ENCODE results near the gene IFNA14.
"Not testable (repeated sequence)": the region's sequence is repeated elsewhere in the genome, so short reads cannot be mapped to it uniquely, and the experiment has no call there.

Gene IFNA14

DNA sequence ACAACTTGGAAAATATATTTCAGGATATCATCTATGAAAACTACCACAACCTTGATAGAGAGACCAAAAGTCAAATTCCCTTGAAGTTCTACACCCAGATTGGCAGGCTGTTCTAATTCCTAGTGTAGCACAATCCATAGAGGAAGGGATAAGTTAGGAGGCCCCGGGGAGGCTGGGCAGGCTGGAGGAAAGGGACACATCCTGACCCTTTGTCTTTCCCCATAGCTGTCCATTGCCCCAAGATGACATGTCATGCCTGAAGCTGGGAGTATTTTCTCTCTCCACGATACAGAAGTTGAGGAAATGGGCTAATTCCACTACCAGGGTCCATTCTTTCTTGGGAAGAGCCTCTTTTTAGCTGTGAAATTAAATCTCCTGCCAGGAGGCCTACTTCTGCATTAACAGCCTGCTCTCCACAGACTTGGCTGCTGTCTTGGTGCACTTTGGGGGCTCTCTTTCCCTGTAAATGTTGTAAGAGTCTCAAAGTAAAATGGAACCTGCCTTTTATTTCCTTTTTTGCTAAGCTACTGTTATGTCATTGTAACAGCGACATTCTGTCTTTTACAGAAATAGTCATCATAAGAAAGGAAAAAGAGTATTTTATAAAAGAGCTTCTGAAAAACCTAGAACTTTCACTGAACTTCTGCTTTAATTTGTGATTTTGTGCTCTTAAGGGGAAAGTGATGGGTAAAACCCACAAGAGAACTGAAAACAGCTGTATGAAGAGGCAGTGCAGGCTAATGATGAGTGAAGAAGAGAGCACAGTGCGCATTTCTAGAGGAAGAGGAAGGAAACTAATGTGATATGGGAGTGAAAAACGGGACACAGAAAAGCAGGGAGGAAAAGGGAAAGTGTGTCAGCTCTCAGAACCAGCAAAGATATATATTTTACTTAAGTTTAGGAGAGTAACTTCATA, 26.1 kb downstream of the IFNA14 start:
- TF ChIP-seq, protein P1, sequence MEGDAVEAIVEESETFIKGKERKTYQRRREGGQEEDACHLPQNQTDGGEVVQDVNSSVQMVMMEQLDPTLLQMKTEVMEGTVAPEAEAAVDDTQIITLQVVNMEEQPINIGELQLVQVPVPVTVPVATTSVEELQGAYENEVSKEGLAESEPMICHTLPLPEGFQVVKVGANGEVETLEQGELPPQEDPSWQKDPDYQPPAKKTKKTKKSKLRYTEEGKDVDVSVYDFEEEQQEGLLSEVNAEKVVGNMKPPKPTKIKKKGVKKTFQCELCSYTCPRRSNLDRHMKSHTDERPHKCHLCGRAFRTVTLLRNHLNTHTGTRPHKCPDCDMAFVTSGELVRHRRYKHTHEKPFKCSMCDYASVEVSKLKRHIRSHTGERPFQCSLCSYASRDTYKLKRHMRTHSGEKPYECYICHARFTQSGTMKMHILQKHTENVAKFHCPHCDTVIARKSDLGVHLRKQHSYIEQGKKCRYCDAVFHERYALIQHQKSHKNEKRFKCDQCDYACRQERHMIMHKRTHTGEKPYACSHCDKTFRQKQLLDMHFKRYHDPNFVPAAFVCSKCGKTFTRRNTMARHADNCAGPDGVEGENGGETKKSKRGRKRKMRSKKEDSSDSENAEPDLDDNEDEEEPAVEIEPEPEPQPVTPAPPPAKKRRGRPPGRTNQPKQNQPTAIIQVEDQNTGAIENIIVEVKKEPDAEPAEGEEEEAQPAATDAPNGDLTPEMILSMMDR (IDR thresholded peaks at IDR 0.05; ENCODE audit: borderline replicate concordance, insufficient read depth, low read depth, low read length), result peak; percentile 45
- H3K4me3 ChIP-seq (ENCODE audit: low read depth, low read length), result not testable (repeated sequence)

GRCh38 chr9:21212160-21212559, 27.6 kb downstream of the IFNA14 start:
- H3K4me3 ChIP-seq (ENCODE audit: low read depth, low read length), result not testable (repeated sequence)

DNA sequence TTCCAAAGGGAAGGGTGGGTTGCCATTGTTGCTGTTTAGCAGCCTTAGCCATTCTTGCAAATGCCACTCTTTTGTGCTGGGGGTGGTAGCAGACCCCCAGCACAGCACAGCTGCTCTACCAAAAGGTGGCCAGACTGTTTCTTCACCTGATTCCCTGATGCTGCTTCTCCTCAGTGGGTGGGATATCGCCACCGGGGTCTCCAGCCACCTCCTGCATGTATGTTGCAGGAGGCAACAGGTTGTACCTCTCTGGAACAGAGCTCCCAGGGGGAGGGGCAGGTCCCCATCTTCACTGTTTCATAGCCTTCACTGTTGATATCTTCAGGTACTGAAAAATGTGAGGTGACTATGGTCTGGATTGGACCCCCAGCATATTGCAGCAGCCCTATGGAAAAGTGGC, 29.0 kb downstream of the IFNA14 start:
- H3K4me3 ChIP-seq (ENCODE audit: low read depth, low read length), result not testable (repeated sequence)

- TF ChIP-seq, protein P1 (IDR thresholded peaks at IDR 0.05; ENCODE audit: borderline replicate concordance, insufficient read depth, low read depth, low read length), result no peak
- H3K4me3 ChIP-seq (ENCODE audit: low read depth, low read length), result no peak overlapping the region
Measured at GRCh38 chr9:21210311-21210710, 29.5 kb downstream of the IFNA14 start.

DNA sequence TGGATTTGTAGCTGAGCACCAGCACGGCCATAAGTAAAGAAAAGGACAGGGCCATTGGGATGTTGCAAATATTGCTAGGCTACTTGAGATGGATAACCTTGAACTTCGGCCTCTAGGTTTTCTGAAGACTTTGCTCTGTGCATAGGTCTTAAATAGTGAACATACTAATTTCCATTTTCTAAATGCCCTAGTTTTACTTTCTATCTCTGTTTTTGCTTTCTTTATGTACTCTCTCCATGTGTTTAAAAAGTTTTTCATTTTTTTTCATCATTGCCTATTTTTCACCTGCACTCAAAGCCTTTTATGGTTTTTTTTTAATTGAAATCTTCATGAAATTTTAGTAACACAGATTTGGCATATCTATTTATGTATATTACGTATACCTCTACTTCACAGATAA, 32.8 kb downstream of the IFNA14 start, which contains the start of gene IFNA10:
IFNA10 (minus strand) TSS at position 101 of the 400 bp plus-strand sequence; CDS start at position 55, 46 bp downstream.
- not testable (repeated sequence) for H3K4me3 ChIP-seq (ENCODE audit: low read depth, low read length)

DNA sequence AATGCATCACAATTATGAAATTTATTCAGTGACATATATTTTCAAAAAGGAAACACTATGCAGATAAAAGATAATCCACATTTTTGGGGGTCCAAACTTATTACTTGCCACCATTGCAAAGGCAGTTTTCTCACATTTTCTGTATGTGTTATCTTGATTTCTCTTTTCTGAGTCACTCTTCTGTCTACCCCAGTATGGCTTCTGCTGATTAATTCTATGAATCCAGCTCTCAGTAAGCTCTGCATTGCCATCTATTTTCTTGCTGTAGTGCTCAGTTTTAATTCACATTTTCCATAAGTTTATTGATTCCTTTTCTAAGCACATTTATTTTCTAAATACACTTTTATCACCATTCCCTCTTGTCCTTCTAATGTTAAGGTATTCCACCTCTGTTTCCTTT, 34.6 kb downstream of the IFNA14 start:
- TF ChIP-seq, protein P1 (IDR thresholded peaks at IDR 0.05; ENCODE audit: borderline replicate concordance, insufficient read depth, low read depth, low read length), result no peak
- H3K4me3 ChIP-seq (ENCODE audit: low read depth, low read length), result no peak overlapping the region

DNA sequence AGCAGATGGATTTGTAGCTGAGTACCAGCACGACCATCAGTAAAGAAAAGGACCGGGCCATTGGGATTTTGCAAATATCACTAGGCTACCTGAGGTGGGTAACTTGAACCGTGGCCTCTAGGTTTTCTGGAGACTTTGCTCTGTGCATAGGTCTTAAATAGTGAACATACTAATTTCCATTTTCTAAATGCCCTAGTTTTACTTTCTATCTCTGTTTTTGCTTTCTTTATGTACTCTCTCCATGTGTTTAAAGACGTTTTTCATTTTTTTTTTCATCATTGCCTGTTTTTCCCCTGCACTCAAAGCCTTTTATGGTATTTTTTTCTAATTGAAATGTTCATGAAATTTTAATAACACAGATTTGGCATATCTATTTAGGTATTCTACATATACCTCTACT, 37.7 kb downstream of the IFNA14 start, which contains the start of gene IFNA7:
IFNA7 (minus strand) TSS at position 101 of the 400 bp plus-strand sequence; CDS start at position 61, 40 bp downstream.
- not testable (repeated sequence) for H3K4me3 ChIP-seq (ENCODE audit: low read depth, low read length)

GRCh38 chr9:21194867-21195776, 44.7 kb downstream of the IFNA14 start:
- not testable (repeated sequence) for H3K4me3 ChIP-seq (ENCODE audit: low read depth, low read length)
- TF ChIP-seq, protein P1 (IDR thresholded peaks at IDR 0.05; ENCODE audit: borderline replicate concordance, insufficient read depth, low read depth, low read length), result peak; percentile 58; the same call in 1 of the 2 replicates
